GM23248 (cell line): ENCODE measurements around the gene TAMALIN.

Source experiments
- EZH2 ChIP-seq: fragments of 200-600 bp; sonication (generic); IDR thresholded peaks from 2 replicates; pipeline ENCODE4 v1.6.1; 2018; ENCODE audit warnings: antibody characterized with exemption, mild to moderate bottlenecking; ENCODE audit not compliant: insufficient read depth, poor library complexity, severe bottlenecking
- EZH2phosphoT487 ChIP-seq: fragments of 200-600 bp; sonication (generic); IDR thresholded peaks from 2 replicates; pipeline ENCODE4 v1.6.1; 2018; ENCODE audit warnings: antibody characterized with exemption, moderate library complexity, mild to moderate bottlenecking, low read depth; ENCODE audit not compliant: insufficient read depth

DNA sequence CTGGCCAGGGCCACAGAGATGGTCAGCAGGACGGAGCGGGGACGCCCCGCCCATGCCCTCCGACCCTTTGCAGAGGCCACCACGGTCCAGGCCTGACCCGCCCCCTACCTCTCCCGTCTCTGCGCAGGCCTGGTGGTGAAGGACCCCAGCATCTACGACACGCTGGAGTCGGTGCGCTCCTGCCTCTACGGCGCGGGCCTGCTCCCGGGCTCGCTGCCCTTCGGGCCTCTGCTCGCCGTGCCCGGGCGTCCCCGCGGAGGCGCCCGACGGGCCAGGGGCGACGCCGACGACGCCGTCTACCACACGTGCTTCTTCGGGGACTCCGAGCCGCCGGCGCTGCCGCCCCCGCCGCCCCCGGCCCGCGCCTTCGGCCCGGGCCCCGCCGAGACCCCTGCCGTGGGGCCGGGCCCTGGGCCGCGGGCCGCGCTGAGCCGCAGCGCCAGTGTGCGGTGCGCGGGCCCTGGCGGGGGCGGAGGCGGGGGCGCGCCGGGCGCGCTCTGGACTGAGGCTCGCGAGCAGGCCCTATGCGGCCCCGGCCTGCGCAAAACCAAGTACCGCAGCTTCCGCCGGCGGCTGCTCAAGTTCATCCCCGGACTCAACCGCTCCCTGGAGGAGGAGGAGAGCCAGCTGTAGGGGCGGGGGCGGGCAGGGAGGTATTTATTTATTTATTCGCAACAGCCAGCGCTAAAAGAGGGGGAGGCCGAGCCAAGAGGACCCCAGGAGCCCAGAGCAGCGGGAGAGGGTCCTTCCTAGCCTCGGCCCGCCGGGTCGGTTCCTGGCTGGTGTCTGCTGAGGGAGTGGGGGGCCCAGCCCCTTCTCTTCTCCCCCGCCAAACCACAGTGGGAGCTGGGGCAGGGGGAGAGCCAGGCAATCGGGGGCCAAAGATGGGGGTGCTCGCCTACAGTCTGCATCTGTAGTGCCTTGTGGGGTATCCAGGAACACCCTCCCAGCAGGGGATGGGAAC, 8.1 kb downstream of the TAMALIN start:
- TF ChIP-seq EZH2, result no peak
- TF ChIP-seq EZH2phosphoT487, result no peak
